HL-60 (cell line): ENCODE data around the gene TTYH3.

Experiments used
- DNase-seq, 2 experiments: peaks; one replicate each; pipeline ENCODE4 v3.0.0-alpha.2; 2010 to 2020; ENCODE audit warnings: low read depth in 1 of 2, low spot score in 1 of 2
- H3K27ac ChIP-seq: fragments of 250-450 bp; sonication (Bioruptor Pico); replicated peaks from 2 replicates; pipeline ENCODE4 v1.5.1; 2020; ENCODE audit warnings: mild to moderate bottlenecking, moderate library complexity
- H3K27me3 ChIP-seq: fragments of 250-450 bp; sonication (Bioruptor Pico); 2 replicates; pipeline ENCODE4 v1.5.1; 2021; ENCODE audit warnings: mild to moderate bottlenecking, moderate library complexity; ENCODE audit not compliant: insufficient read depth, poor library complexity, severe bottlenecking
- H3K4me3 ChIP-seq: replicated peaks from 2 replicates; pipeline ENCODE4 v1.5.1; 2011; ENCODE audit warnings: mild to moderate bottlenecking, control low read depth, low read length; ENCODE audit not compliant: insufficient read depth
- GABPA ChIP-seq: IDR thresholded peaks from 2 replicates; pipeline ENCODE4 v1.6.1; 2012; ENCODE audit warnings: low read depth
- POLR2AphosphoS5 ChIP-seq: IDR thresholded peaks from 2 replicates; pipeline ENCODE4 v1.6.1; 2012; ENCODE audit warnings: low read depth
- SPI1 ChIP-seq: IDR thresholded peaks from 2 replicates; pipeline ENCODE4 v1.6.1; 2012; ENCODE audit warnings: low read depth, mild to moderate bottlenecking, borderline replicate concordance
- TF ChIP-seq, protein P1 (sequence below): IDR thresholded peaks from one replicate; pipeline ENCODE4 v1.5.1; 2011; ENCODE audit warnings: low read length, control low read depth, inconsistent platforms; ENCODE audit not compliant: insufficient read depth
- TF ChIP-seq, protein P2 (sequence below): IDR thresholded peaks from 2 replicates; pipeline ENCODE4 v1.6.1; 2012; ENCODE audit warnings: low read depth; ENCODE audit not compliant: insufficient replicate concordance

Gene TTYH3

DNA sequence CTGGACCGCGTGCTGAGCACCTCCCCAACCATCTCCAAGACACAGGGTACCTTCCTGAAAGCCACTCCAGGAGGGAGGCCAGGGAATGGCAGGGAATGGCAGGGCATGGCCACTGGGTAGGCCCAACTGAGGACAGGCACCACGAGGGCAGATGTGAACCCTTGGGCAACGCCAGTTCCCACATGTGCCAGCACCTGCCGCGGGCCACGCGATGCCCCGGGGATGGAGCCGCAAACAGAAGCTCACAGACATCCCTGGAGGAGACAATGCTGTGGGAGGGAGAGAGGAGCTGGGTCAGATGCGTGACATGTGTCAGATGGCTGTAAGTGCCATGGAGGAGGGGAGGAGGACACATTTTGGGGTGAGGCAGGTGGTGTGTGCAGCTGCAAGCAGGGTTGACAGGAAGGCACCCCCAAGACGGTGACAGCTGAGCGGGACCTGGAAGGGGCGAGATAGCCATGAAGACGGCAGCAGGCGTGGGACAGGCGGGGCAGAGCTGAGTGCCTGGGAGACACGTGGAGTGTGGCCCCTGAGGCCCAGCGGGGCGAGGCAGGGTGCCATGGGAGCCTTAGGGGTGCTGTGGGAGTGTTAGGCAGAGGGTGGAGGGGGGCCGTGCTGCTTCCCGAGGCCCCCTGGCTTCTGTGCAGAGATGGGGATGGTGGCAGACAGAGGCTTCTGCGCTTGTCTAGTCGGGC lies 45.3 kb upstream of the TTYH3 start:
- H3K27me3 ChIP-seq = no peaks in the 10 kb centered on the region
- TF ChIP-seq, protein P1, sequence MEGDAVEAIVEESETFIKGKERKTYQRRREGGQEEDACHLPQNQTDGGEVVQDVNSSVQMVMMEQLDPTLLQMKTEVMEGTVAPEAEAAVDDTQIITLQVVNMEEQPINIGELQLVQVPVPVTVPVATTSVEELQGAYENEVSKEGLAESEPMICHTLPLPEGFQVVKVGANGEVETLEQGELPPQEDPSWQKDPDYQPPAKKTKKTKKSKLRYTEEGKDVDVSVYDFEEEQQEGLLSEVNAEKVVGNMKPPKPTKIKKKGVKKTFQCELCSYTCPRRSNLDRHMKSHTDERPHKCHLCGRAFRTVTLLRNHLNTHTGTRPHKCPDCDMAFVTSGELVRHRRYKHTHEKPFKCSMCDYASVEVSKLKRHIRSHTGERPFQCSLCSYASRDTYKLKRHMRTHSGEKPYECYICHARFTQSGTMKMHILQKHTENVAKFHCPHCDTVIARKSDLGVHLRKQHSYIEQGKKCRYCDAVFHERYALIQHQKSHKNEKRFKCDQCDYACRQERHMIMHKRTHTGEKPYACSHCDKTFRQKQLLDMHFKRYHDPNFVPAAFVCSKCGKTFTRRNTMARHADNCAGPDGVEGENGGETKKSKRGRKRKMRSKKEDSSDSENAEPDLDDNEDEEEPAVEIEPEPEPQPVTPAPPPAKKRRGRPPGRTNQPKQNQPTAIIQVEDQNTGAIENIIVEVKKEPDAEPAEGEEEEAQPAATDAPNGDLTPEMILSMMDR = no peak
- TF ChIP-seq GABPA (no peak), POLR2AphosphoS5 (no peak), SPI1 (no peak)
- TF ChIP-seq, protein P2, sequence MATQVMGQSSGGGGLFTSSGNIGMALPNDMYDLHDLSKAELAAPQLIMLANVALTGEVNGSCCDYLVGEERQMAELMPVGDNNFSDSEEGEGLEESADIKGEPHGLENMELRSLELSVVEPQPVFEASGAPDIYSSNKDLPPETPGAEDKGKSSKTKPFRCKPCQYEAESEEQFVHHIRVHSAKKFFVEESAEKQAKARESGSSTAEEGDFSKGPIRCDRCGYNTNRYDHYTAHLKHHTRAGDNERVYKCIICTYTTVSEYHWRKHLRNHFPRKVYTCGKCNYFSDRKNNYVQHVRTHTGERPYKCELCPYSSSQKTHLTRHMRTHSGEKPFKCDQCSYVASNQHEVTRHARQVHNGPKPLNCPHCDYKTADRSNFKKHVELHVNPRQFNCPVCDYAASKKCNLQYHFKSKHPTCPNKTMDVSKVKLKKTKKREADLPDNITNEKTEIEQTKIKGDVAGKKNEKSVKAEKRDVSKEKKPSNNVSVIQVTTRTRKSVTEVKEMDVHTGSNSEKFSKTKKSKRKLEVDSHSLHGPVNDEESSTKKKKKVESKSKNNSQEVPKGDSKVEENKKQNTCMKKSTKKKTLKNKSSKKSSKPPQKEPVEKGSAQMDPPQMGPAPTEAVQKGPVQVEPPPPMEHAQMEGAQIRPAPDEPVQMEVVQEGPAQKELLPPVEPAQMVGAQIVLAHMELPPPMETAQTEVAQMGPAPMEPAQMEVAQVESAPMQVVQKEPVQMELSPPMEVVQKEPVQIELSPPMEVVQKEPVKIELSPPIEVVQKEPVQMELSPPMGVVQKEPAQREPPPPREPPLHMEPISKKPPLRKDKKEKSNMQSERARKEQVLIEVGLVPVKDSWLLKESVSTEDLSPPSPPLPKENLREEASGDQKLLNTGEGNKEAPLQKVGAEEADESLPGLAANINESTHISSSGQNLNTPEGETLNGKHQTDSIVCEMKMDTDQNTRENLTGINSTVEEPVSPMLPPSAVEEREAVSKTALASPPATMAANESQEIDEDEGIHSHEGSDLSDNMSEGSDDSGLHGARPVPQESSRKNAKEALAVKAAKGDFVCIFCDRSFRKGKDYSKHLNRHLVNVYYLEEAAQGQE = no peak
- DNase-seq = no peak
- no peak overlapping the region for H3K4me3 ChIP-seq
- H3K27ac ChIP-seq = no peak overlapping the region

DNA sequence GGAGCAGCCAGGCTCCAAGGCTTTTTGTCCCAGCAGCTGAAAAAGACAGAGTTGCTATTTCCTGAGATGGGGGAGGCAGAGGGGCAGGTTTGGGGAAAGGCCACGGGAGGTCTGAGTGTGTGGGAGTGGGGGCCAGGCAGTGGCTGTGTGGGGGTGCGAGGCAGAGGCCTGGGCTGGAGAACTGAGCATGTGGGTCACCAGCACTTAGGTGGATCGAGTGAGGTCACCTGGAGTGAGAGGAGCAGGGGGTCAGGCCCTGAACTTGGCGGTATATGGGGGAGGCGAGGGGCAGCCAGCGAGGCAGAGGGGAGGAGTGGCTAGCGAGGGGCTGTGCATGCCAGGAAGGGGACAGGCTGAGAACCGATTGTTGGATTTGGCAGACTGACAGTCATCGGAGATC lies 44.7 kb upstream of the TTYH3 start:
- TF ChIP-seq, protein P1 = no peak
- TF ChIP-seq GABPA = no peak
- no peak for TF ChIP-seq POLR2AphosphoS5
- no peak for TF ChIP-seq SPI1
- TF ChIP-seq, protein P2 = no peak
- no peaks in the 10 kb centered on the region for H3K27me3 ChIP-seq
- DNase-seq = no peak
- H3K27ac ChIP-seq = no peak overlapping the region
- no peak overlapping the region for H3K4me3 ChIP-seq

DNA sequence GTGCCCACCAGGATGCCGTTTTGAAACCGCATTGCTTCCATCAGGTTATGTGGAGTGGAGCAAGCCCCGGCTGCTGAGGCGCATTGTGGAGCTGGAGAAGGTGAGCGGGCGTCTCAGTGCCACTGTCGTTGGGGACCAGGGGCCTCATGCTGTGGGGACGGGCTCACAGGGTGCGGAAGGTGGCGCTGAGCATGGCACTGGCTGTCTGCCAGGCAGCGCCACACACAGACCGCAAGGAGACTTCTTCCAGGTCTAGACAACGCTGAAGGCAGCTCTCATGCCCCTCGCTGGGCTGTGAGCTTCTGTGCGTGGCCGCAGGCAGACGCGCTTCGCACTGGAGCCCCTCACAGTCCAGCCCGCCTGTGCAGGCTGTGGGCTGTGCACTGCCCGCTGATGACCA lies 44.0 kb upstream of the TTYH3 start:
- no peak for DNase-seq
- Histone ChIP-seq H3K27me3 (no peaks in the 10 kb centered on the region), H3K27ac (no peak overlapping the region), H3K4me3 (no peak overlapping the region)
- TF ChIP-seq, protein P2 = no peak
- TF ChIP-seq, protein P1 = no peak
- no peak for TF ChIP-seq GABPA
- TF ChIP-seq SPI1 = no peak
- TF ChIP-seq POLR2AphosphoS5 = no peak
